ENCODE data around the gene CRNN. TPM values are rescaled to one million over a fixed set of nuclear protein-coding genes. Genes with fewer than 3 reads are reported as not detected.

The CRNN gene
- total RNA-seq, 1 donor from 2014 or later = not detected

DNA sequence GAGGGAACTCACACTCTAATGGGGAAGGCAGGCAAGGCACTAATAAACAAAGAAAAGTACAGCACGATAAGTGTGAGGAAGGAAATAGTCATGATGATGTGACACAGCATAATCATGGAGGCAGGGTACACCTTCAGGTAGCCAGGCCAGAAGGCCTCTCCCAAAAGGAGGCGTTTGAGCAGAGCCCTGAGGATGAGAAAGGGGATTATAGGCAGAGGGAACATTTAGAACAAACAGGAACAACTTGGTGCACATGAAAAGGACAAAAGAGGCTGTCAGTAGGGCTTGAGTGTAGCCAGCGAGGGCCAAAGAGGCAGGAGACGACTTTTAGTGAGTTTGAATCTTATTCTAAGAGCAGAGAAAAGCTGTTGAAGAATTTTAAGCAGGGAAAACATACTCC is 33.4 kb upstream of the CRNN start:
- no peaks in the 10 kb centered on the region for H3K9me3 Mint-ChIP-seq
- H3K27ac Mint-ChIP-seq = no peak overlapping the region
- H3K36me3 Mint-ChIP-seq (ENCODE audit: low read depth) = no peaks in the 10 kb centered on the region
- H3K4me1 Mint-ChIP-seq (ENCODE audit: low read depth) = no peaks in the 10 kb centered on the region
- DNase-seq (ENCODE audit: low spot score) = no peak
- H3K27me3 Mint-ChIP-seq (ENCODE audit: low read depth) = peaks cover 9% of the 10 kb centered on the region
- intact Hi-C loops (cut with micrococcal nuclease) = no loop called here
- H3K4me3 Mint-ChIP-seq (ENCODE audit: low read depth) = no peak overlapping the region

DNA sequence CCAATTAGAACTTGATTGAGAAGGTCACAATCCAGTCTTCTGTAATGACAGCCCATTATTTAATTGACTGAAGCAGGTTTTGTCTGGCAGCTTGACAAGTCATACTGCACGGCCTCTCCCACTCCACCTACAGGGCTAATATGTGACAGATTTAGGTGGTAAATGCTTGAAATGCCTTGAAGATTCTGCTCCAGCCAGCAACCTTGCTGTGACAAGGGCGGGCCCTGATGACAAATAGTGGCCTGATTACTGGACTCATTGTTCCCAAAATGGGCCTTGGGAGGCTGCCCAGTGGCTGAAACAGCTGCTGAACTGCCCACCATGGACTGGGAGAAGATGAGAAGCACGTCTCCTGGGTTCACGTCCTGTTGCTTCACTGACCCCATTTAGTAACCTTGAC is 30.0 kb upstream of the CRNN start:
- peaks cover 1% of the 10 kb centered on the region for H3K4me1 Mint-ChIP-seq (ENCODE audit: low read depth)
- intact Hi-C loops (cut with micrococcal nuclease) = loop anchor here (5.0 kb wide), 1 partner anchor 257 kb away; no protein-coding TSS in a partner anchor

DNA sequence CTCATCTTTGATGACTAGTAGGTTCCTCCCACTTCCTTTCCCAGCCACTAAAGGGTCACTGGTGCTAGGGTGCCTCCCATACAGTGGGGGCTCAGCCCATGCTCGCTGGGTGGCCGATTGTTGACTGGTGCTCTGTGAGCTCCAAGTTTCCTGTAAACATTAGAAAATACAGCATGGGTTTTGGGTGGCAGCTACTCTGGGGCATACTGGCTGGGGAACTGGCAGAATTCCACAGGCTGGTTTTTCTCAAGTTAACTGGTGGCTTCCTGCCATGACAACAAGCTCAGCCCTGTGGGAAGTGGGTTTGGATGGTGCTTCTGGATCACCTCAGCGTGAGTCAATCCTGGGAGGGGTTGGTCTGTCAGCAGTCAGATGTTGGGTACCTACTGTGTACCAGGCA is 28.7 kb upstream of the CRNN start:
- H3K36me3 Mint-ChIP-seq (ENCODE audit: low read depth) = no peaks in the 10 kb centered on the region
- peaks cover 11% of the 10 kb centered on the region for H3K27me3 Mint-ChIP-seq (ENCODE audit: low read depth)
- no peaks in the 10 kb centered on the region for H3K9me3 Mint-ChIP-seq

More for the DNA sequence above, 30.0 kb upstream of the CRNN start:
- H3K27ac Mint-ChIP-seq = no peak overlapping the region
- H3K9me3 Mint-ChIP-seq = no peaks in the 10 kb centered on the region
- peaks cover 4% of the 10 kb centered on the region for H3K27me3 Mint-ChIP-seq (ENCODE audit: low read depth)
- DNase-seq (ENCODE audit: low spot score) = no peak
- H3K4me3 Mint-ChIP-seq (ENCODE audit: low read depth) = no peak overlapping the region
- H3K36me3 Mint-ChIP-seq (ENCODE audit: low read depth) = no peaks in the 10 kb centered on the region

DNA sequence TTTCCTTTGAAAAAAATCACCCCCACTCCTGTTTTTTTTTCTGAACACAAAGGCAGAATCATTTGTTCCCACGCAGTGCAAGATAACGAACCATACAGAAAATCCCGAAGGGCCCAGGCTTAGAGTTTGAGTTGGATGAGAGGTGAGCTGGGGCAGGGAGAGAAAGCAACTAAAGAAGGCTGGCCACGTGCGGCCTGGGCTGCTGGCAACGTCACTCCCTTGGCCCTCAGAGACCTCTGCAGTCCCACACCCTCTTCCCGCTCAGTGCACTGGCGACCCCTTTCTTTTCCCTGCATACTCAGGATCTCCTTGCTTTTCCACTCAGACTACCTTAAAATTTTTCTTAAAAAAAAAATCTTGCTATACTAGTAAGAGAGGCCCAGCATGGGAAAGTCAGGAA is 28.2 kb upstream of the CRNN start:
- DNase-seq (ENCODE audit: low spot score) = no peak

More for the DNA sequence above, 28.7 kb upstream of the CRNN start:
- DNase-seq (ENCODE audit: low spot score) = no peak
- intact Hi-C loops (cut with micrococcal nuclease) = loop anchor here (5.0 kb wide), 1 partner anchor 255 kb away; no protein-coding TSS in a partner anchor
- Mint-ChIP-seq H3K27ac (no peak overlapping the region), H3K4me1 (ENCODE audit: low read depth) (peaks cover 1% of the 10 kb centered on the region), H3K4me3 (ENCODE audit: low read depth) (no peak overlapping the region)

DNA sequence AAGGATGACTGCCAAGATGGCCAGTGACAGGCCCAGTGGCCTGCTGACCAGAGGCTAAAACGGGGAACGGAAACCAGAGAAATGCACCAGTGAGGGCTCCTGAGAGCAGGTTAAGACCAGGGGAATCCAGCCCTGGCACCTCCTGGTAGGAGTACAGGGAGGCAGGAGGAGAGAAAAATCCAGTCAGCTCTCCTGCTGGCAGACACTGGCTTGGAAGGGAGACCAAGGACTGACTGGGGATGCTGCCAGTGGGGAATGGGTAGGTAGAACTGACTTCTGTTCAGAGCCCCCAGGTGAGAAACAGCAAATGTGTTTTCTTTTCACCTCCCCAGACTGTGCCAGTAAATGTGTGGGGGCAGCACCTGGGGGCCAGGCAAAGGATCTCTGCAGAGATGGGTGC is 27.7 kb upstream of the CRNN start:
- no peaks in the 10 kb centered on the region for H3K9me3 Mint-ChIP-seq
- intact Hi-C loops (cut with micrococcal nuclease) = loop anchor here (5.0 kb wide), 1 partner anchor 254 kb away; no protein-coding TSS in a partner anchor
- H3K4me1 Mint-ChIP-seq (ENCODE audit: low read depth) = peaks cover 1% of the 10 kb centered on the region
- DNase-seq (ENCODE audit: low spot score) = no peak
- no peak overlapping the region for H3K27ac Mint-ChIP-seq
- H3K27me3 Mint-ChIP-seq (ENCODE audit: low read depth) = peaks cover 19% of the 10 kb centered on the region
- no peaks in the 10 kb centered on the region for H3K36me3 Mint-ChIP-seq (ENCODE audit: low read depth)
- H3K4me3 Mint-ChIP-seq (ENCODE audit: low read depth) = no peak overlapping the region

More for the DNA sequence above, 28.2 kb upstream of the CRNN start:
- Mint-ChIP-seq H3K36me3 (ENCODE audit: low read depth) (no peaks in the 10 kb centered on the region), H3K4me3 (ENCODE audit: low read depth) (no peak overlapping the region), H3K27me3 (ENCODE audit: low read depth) (peaks cover 16% of the 10 kb centered on the region), H3K9me3 (no peaks in the 10 kb centered on the region), H3K4me1 (ENCODE audit: low read depth) (peaks cover 1% of the 10 kb centered on the region), H3K27ac (no peak overlapping the region)
- intact Hi-C loops (cut with micrococcal nuclease) = loop anchor here (5.0 kb wide), 1 partner anchor 255 kb away; no protein-coding TSS in a partner anchor

DNA sequence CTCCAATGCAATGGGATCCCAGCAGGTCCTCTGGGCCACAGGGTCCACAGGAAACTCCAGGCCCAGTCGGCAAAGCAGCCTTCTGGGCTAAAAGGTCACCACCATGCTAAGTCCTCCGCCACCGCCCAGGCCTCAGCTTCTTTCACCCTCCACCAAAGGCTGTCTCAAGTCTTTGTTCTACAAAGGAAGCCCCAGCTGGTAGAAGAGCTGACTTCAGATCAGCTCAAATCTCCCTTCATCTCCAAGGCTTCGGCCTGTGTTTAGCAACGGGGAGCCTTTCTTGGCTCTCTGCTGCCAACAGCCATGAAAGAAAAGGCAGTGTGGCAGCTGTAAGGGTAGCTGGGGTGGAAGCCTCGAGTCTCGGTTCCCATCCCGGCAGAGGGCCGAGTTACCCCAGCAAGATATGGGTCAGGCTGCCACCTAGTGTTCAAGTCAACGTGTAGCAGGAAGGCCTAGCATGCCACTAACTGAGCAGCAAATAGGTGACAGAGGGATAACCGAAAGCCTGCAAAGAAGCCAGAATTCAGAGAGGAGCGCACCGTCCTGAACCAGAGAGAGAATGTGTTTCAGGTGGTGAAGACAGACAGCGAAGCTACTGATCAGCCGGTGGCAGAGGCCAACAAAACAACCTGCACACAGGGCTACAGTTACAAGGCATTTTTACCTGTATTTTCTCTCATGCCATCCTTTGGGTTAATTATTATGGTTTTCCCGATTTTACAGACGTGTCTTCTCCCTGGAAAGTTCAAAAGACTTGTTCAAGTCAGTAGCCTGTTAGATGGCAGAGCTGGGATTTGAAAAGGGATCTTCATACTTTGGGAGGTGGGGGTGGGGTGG is 26.8 kb upstream of the CRNN start:
- peak; percentile 54 for DNase-seq (ENCODE audit: low spot score)
- no peaks in the 10 kb centered on the region for H3K36me3 Mint-ChIP-seq (ENCODE audit: low read depth)
- peaks cover 1% of the 10 kb centered on the region for H3K4me1 Mint-ChIP-seq (ENCODE audit: low read depth)
- no peaks in the 10 kb centered on the region for H3K9me3 Mint-ChIP-seq
- no peak overlapping the region for H3K27ac Mint-ChIP-seq
- intact Hi-C loops (cut with micrococcal nuclease) = loop anchor here (5.0 kb wide), 1 partner anchor 254 kb away; no protein-coding TSS in a partner anchor
- no peak overlapping the region for H3K4me3 Mint-ChIP-seq (ENCODE audit: low read depth)
- H3K27me3 Mint-ChIP-seq (ENCODE audit: low read depth) = peaks cover 25% of the 10 kb centered on the region

DNA sequence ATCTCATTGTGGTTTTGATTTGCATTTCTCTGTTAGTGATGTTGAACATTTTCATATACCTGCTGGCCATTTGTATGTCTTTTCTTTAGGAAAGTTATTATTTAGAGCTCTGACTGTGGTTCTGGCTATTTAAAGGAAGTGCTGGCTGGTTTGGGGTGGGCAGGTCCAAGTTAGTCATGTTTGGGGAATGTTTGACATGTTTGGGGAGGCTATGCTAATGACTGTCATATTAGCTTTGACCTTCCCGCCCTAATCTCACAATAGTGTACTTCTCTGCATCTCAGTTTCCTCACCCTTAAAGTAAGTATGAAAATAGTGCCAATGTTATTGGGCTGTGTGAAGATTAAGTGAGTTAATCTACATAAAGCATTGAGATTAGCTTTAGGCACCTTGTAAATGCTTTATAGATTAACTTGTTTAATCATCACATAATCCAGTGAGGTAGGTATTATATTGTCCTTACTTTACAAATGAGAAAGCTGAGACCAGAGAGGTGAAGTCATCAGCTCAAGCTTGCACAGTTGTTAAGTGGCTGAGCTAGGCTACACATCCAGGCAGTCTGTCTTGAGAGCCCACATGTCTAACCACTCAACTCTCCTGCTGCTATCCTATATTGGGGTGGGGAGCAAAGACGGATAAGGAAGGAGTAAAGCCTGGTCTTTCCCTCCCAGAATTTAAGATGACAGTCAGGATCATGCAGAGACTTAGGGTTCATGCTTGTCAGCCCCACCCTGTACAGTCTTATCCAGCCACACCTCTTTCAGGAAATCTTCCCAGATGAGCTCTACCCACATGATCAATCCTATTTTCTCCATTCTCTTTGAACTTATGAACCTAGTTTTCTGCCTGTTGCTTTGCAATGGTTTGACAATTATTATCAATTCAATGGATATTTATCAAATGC is 22.8 kb upstream of the CRNN start:
- peaks cover 1% of the 10 kb centered on the region for H3K4me1 Mint-ChIP-seq (ENCODE audit: low read depth)

DNA sequence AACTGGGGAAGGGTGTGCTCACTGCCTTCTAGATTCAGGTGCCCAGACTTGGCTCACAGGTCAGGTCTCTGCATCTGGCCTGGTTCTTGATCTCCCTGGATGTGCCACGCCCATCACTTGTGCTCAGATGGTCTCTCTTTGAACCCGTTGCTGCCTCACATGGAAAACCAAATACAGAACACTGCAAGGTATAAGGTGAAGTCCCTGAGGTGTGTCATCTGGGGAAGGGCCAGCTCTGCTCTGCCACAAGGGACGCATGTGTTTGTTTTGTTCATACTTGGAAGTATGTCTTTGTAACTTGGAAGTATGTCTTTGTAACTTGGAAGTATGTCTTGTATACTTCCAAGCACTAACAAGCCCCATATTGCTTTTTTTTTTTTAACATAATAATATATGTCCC is 13.4 kb upstream of the CRNN start:
- H3K9me3 Mint-ChIP-seq = peaks cover 5% of the 10 kb centered on the region
- intact Hi-C loops (cut with micrococcal nuclease) = no loop called here
- no peaks in the 10 kb centered on the region for H3K27me3 Mint-ChIP-seq (ENCODE audit: low read depth)
- no peak overlapping the region for H3K27ac Mint-ChIP-seq
- H3K36me3 Mint-ChIP-seq (ENCODE audit: low read depth) = no peaks in the 10 kb centered on the region
- no peak overlapping the region for H3K4me3 Mint-ChIP-seq (ENCODE audit: low read depth)
- H3K4me1 Mint-ChIP-seq (ENCODE audit: low read depth) = no peaks in the 10 kb centered on the region
- DNase-seq (ENCODE audit: low spot score) = no peak

More for the DNA sequence above, 22.8 kb upstream of the CRNN start:
- DNase-seq (ENCODE audit: low spot score) = no peak
- Mint-ChIP-seq H3K9me3 (no peaks in the 10 kb centered on the region), H3K4me3 (ENCODE audit: low read depth) (no peak overlapping the region), H3K27ac (no peak overlapping the region), H3K27me3 (ENCODE audit: low read depth) (peaks cover 27% of the 10 kb centered on the region), H3K36me3 (ENCODE audit: low read depth) (no peaks in the 10 kb centered on the region)
- intact Hi-C loops (cut with micrococcal nuclease) = no loop called here

DNA sequence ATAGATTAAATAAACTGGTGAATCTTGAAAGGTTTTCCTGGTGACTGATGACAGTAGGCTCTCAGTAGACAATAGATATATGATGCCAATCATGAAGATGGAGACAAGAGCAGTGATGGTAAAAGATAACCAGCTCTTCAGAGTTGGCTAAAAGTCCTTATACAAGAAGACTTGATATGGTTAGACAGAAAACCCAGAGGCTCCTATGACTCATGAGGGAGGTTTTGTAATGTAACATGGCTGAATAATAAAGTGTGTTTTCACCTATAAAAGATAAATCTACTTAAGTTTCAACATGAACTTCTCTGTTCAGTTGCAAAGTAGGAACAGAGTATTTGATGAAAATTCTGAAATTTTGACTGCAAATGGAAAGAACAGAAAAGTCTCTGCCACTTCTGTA is 12.7 kb upstream of the CRNN start:
- Mint-ChIP-seq H3K4me3 (ENCODE audit: low read depth) (no peak overlapping the region), H3K36me3 (ENCODE audit: low read depth) (no peaks in the 10 kb centered on the region), H3K27me3 (ENCODE audit: low read depth) (no peaks in the 10 kb centered on the region), H3K9me3 (peaks cover 5% of the 10 kb centered on the region), H3K27ac (no peak overlapping the region), H3K4me1 (ENCODE audit: low read depth) (no peaks in the 10 kb centered on the region)
- no peak for DNase-seq (ENCODE audit: low spot score)
- intact Hi-C loops (cut with micrococcal nuclease) = no loop called here

DNA sequence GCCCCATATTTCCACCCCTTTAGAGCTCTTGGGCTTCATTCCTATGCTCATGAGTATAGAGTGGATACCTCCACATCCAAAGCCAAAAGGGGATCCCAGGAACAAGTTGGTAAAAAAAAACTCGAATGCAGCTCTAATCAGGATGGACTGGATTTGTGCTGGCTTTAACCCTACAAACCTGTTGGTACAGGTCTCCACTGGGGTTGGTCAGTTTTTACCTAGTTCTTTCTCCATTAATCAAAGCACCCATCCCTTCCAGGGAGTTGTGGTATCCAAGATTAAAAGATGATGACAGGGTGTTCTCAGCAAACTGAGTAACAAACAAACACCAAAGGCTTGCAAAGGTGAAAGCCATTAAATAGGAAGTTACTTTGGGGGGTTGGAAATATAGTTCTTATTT is 5.9 kb upstream of the CRNN start:
- no peak overlapping the region for H3K27ac Mint-ChIP-seq
- H3K4me1 Mint-ChIP-seq (ENCODE audit: low read depth) = no peaks in the 10 kb centered on the region
- H3K36me3 Mint-ChIP-seq (ENCODE audit: low read depth) = no peaks in the 10 kb centered on the region
- peaks cover 5% of the 10 kb centered on the region for H3K27me3 Mint-ChIP-seq (ENCODE audit: low read depth)
- no peak for DNase-seq (ENCODE audit: low spot score)
- peaks cover 5% of the 10 kb centered on the region for H3K9me3 Mint-ChIP-seq
- intact Hi-C loops (cut with micrococcal nuclease) = no loop called here
- no peak overlapping the region for H3K4me3 Mint-ChIP-seq (ENCODE audit: low read depth)

DNA sequence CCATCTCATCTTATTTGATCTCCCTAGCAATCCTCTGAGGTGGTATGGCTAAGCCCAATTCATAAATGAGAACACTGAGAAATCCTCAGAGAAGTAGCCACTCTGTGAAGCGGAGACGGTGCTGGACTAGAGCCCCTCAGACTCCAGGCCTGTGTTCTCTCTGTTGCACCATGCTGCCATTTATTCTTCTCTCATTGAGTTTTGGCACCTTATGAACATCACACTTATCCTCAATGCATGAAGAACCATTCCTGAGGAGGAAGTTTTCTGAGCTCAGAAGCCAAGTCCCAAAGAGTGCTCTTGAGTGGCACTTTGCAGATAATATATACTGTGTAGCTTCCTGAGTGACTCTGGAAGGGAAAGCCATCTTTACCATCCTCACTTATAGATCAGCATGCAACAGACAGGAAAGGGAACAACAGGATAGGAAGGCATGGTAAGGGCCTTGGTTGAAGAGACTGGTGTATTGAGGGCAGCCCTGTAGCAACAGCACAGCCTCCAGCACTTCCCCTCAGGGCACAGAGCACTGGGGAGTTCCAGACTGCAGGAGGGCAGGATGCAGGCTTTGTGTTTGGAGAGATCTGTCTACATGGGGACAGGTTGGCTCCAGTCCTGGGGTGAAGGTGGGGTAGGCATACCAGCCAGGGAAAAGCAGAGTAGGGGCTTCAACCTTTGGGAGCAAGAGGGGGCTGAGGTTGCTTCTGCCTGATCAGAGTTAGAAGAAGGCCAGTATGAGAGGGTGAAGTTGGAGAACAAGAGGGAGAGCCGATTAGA is 1.6 kb upstream of the CRNN start:
- DNase-seq (ENCODE audit: low spot score) = no peak
- Mint-ChIP-seq H3K4me3 (ENCODE audit: low read depth) (no peak overlapping the region), H3K27me3 (ENCODE audit: low read depth) (peaks cover 5% of the 10 kb centered on the region), H3K36me3 (ENCODE audit: low read depth) (no peaks in the 10 kb centered on the region), H3K4me1 (ENCODE audit: low read depth) (no peaks in the 10 kb centered on the region), H3K27ac (no peak overlapping the region), H3K9me3 (no peaks in the 10 kb centered on the region)
- intact Hi-C loops (cut with micrococcal nuclease) = no loop called here

DNA sequence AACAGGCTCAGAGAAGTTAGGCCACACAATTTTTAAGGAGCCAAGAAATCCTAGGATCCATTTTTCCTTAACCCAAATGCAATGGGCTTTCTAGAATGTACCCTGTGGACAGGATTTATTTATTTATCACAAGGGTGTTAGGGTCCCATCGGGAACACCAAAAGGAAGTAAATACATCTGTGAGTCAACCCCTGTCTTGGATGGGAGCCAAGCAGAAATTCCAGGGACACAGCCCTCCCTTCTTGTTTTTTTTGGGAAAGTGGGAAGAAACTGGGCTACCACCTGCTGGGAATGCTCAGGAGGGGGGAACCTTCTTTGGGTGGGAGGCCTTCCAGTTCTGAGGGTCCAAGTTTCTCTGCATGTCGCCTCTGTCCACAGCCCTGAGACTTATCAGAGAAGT is 1.3 kb downstream of the CRNN start:
- H3K9me3 Mint-ChIP-seq = no peaks in the 10 kb centered on the region
- H3K36me3 Mint-ChIP-seq (ENCODE audit: low read depth) = no peaks in the 10 kb centered on the region
- peaks cover 5% of the 10 kb centered on the region for H3K27me3 Mint-ChIP-seq (ENCODE audit: low read depth)
- no peaks in the 10 kb centered on the region for H3K4me1 Mint-ChIP-seq (ENCODE audit: low read depth)
- no peak overlapping the region for H3K27ac Mint-ChIP-seq
- intact Hi-C loops (cut with micrococcal nuclease) = no loop called here
- no peak for DNase-seq (ENCODE audit: low spot score)
- H3K4me3 Mint-ChIP-seq (ENCODE audit: low read depth) = no peak overlapping the region

All from activated T-helper 2 cell treated with anti-CD3 and anti-CD28 coated beads, Interferon-gamma antibody, Interleukin-2, Interleukin-4, amounts not matched to agents 10 μg/mL and 5 μg/mL and 100 μg/mL, durations not matched to agents 14 hours and 24 hours and 36 hours (primary cell).